Measurements from ENCODE around the gene SRSF10.
"Not testable (repeated sequence)": the region's sequence is repeated elsewhere in the genome, so short reads cannot be mapped to it uniquely, and the experiment has no call there.

SRSF10 gene

GRCh38 chr1:23979881-23980727 is at the start of gene SRSF10:
TSS of gene SRSF10 (minus strand) at chr1:23980327. CDS start at chr1:23980255, 72 bp downstream.
- peak; percentile 92 to 95 for DNase-seq (ENCODE audit: low read depth in 2 of 2)

- DNase-seq (ENCODE audit: low read depth in 2 of 2): no peak
Observed at GRCh38 chr1:24027838-24028468, 47.8 kb upstream of the SRSF10 start.

GRCh38 chr1:24022581-24023361 is 42.6 kb upstream of the SRSF10 start:
- DNase-seq (ENCODE audit: low read depth in 2 of 2): no peak

GRCh38 chr1:24021403-24022266 is 41.5 kb upstream of the SRSF10 start:
- DNase-seq (ENCODE audit: low read depth in 2 of 2): no peak

GRCh38 chr1:24020470-24020869 is 40.3 kb upstream of the SRSF10 start:
- DNase-seq (ENCODE audit: low read depth in 2 of 2): no peak

GRCh38 chr1:24020025-24020424 is 39.9 kb upstream of the SRSF10 start:
- DNase-seq (ENCODE audit: low read depth in 2 of 2): no peak

GRCh38 chr1:24018611-24019580 is 38.8 kb upstream of the SRSF10 start:
- DNase-seq (ENCODE audit: low read depth in 2 of 2): no peak

GRCh38 chr1:24015221-24016210 is 35.4 kb upstream of the SRSF10 start:
- no peak for DNase-seq (ENCODE audit: low read depth in 2 of 2)

GRCh38 chr1:24012878-24013277 is 32.8 kb upstream of the SRSF10 start:
- not testable (repeated sequence) for DNase-seq (ENCODE audit: low read depth in 2 of 2)

GRCh38 chr1:24010650-24011049 is 30.5 kb upstream of the SRSF10 start:
- no peak for DNase-seq (ENCODE audit: low read depth in 2 of 2)

GRCh38 chr1:24009406-24009805 is 29.3 kb upstream of the SRSF10 start:
- DNase-seq (ENCODE audit: low read depth in 2 of 2): no peak

GRCh38 chr1:24008574-24009184 is 28.6 kb upstream of the SRSF10 start:
- not testable (repeated sequence) for DNase-seq (ENCODE audit: low read depth in 2 of 2)

- DNase-seq (ENCODE audit: low read depth in 2 of 2): no peak
Observed at GRCh38 chr1:24007079-24007478, 27.0 kb upstream of the SRSF10 start.

- no peak for DNase-seq (ENCODE audit: low read depth in 2 of 2)
Observed at GRCh38 chr1:24005163-24005562, 25.0 kb upstream of the SRSF10 start.

GRCh38 chr1:24004132-24004531 is 24.0 kb upstream of the SRSF10 start:
- no peak for DNase-seq (ENCODE audit: low read depth in 2 of 2)

GRCh38 chr1:24003331-24003972 is 23.3 kb upstream of the SRSF10 start:
- no peak for DNase-seq (ENCODE audit: low read depth in 2 of 2)

GRCh38 chr1:24002695-24003094 is 22.6 kb upstream of the SRSF10 start:
- DNase-seq (ENCODE audit: low read depth in 2 of 2): no peak

- DNase-seq (ENCODE audit: low read depth in 2 of 2): no peak
Observed at GRCh38 chr1:23999156-23999671, 19.1 kb upstream of the SRSF10 start.

All from stimulated activated CD8-positive, alpha-beta memory T cell treated with anti-CD3 and anti-CD28 coated beads, Interleukin-7, amount 100 ng/mL, for 1 hour (primary cell).